K562 (cell line): Measurements from ENCODE around the gene TANGO6. TPM values are rescaled to one million over a fixed set of nuclear protein-coding genes. Genes with fewer than 3 reads are reported as not detected.

Experiments
- GTF2F1 ChIP-seq: IDR thresholded peaks from 2 replicates; pipeline ENCODE4 v1.6.1; 2011; ENCODE audit warnings: low read depth, low read length, improper control_type of control experiment
- HMGN3 ChIP-seq: IDR thresholded peaks from 2 replicates; pipeline ENCODE4 v1.6.1; 2011; ENCODE audit warnings: borderline replicate concordance, low read depth, mild to moderate bottlenecking, mixed read lengths, low read length; ENCODE audit not compliant: insufficient read length; ENCODE audit errors: extremely low read depth
- KDM4B ChIP-seq, 2 experiments: fragments of 450-650 bp in 1 of 2; sonication (generic) in 1 of 2; IDR thresholded peaks; 2 replicates each; pipeline ENCODE4 v1.6.1; 2016 to 2017; ENCODE audit warnings: borderline replicate concordance in 2 of 2, antibody characterized with exemption in 1 of 2, low read depth in 1 of 2, mild to moderate bottlenecking in 1 of 2
- LEF1 ChIP-seq: fragments of 450-650 bp; IDR thresholded peaks from 2 replicates; pipeline ENCODE4 v1.6.1; 2016; ENCODE audit warnings: mild to moderate bottlenecking
- MTA1 ChIP-seq: fragments of 450-650 bp; IDR thresholded peaks from 2 replicates; pipeline ENCODE4 v1.6.1; 2017; ENCODE audit warnings: borderline replicate concordance
- OTX1 ChIP-seq: fragments of 450-650 bp; formaldehyde crosslinking; IDR thresholded peaks from 2 replicates; pipeline ENCODE4 v1.4.0; 2022; ENCODE audit warnings: mild to moderate bottlenecking
- SMARCE1 ChIP-seq: fragments of 450-650 bp; IDR thresholded peaks from 2 replicates; pipeline ENCODE4 v1.7.1; 2016; ENCODE audit warnings: mild to moderate bottlenecking
- TRIM24 ChIP-seq, 2 experiments: fragments of 450-650 bp; IDR thresholded peaks; 2 replicates each; pipeline ENCODE4 v1.6.1; 2016
- ZBTB7A ChIP-seq: IDR thresholded peaks from 2 replicates; pipeline ENCODE4 v1.6.1; 2011; ENCODE audit warnings: low read depth, mild to moderate bottlenecking, low read length, moderate library complexity, borderline replicate concordance; ENCODE audit not compliant: control insufficient read depth
- ZC3H4 ChIP-seq: sonication (generic); formaldehyde crosslinking; IDR thresholded peaks from 2 replicates; pipeline ENCODE4 v1.9.0; 2021; ENCODE audit warnings: missing genetic modification reagents, borderline replicate concordance
- ZC3H8 ChIP-seq: fragments of 450-650 bp; IDR thresholded peaks from 2 replicates; pipeline ENCODE4 v1.6.1; 2017
- ZNF398 ChIP-seq: fragments of 250-450 bp; sonication (Bioruptor Pico); IDR thresholded peaks from 2 replicates; pipeline ENCODE4 v1.8.0; 2021; ENCODE audit warnings: moderate library complexity, mild to moderate bottlenecking, inconsistent platforms
- ZNF717 ChIP-seq: fragments of 250-450 bp; sonication (Bioruptor Pico); IDR thresholded peaks from 2 replicates; pipeline ENCODE4 v1.5.0; 2021
- ZNF830 ChIP-seq: fragments of 250-450 bp; sonication (Bioruptor Pico); IDR thresholded peaks from 2 replicates; pipeline ENCODE4 v1.5.0; 2021; ENCODE audit warnings: mild to moderate bottlenecking
- polyA plus RNA-seq, 8 experiments: library from polyadenylated mRNA; depleted of rRNA in 4 of 8; stranded (reverse) in 5 of 8; unstranded in 3 of 8; fragments of >200 nt; fragmentation: Nextera tagmentation in 2 of 8; fragmentation: Illumina TruSeq in 1 of 8; extraction: Ambion mirVana in 2 of 8; extraction: Trizol in 1 of 8; gene quantifications; 2 replicates each; pipeline versions ENCODE4 v1.2.1 to v1.2.3, GENCODE V29; 2011 to 2014; ENCODE audit warnings: inconsistent platforms in 1 of 8, missing spikeins in 1 of 8
- total RNA-seq, 7 experiments: library from RNA; depleted of rRNA in 6 of 7; stranded (reverse); fragments of >200 nt in 6 of 7; fragmentation: Illumina TruSeq in 2 of 7; extraction: Trizol in 2 of 7; gene quantifications; 2 replicates each; pipeline versions ENCODE4 v1.2.1 to v1.2.3, GENCODE V29; 2011 to 2021; ENCODE audit warnings: low replicate concordance in 1 of 7
- TF ChIP-seq, protein P1 (sequence below): fragments of 250-450 bp; sonication (Bioruptor Pico); IDR thresholded peaks from 2 replicates; pipeline ENCODE4 v1.4.0; 2020; ENCODE audit warnings: mild to moderate bottlenecking, moderate library complexity, borderline replicate concordance
- TF ChIP-seq, protein P2 (sequence below): fragments of 450-650 bp; IDR thresholded peaks from 2 replicates; pipeline ENCODE4 v1.6.1; 2016; ENCODE audit warnings: low read depth

The TANGO6 gene
- total and polyA plus RNA-seq, 9 of the 15 experiments (the other 6 are each of a cell fraction or from before 2014, with no cell fraction given), result 1.6 to 15.2 (median 9.6) TPM

DNA sequence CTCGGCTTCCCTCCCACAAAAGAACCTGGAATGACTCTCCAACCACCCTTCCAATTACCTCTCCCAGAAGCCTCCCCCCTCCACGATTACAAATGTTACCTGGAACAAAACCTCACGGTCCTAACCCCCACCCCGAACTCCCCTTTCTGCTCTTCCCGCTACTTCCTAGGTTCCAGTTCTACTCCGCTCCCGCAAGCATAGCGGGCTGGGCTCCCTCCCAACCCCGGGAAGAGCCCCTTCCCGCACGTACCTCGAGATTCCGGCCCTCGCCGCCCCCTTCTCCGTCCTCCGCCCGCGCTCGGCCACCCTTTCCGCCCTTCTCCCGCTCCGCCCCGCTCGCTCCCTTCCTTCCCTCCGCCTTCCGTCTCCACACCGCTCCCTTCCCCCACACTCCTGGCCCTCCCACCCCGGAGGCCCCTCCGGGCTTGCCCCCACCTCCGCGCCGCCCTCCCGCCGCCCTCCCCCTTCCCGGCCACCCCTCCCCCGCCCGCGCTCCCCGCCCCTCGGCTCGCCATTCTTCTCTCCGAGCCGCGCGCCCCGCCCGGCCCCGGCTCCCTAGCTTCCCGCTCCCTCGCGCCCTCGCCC, 288.6 kb downstream of the TANGO6 start (continued):
- TF ChIP-seq MTA1 (0 out of 2 replicates have a peak, but pooled peaks have one; percentile 33), OTX1 (CRISPR knock-in tag) (peak; percentile 97; the same call in 1 of the 2 replicates), ZC3H8 (no peak), ZNF717 (no peak), HMGN3 (no peak), ZBTB7A (peak; percentile 51; the same call in 1 of the 2 replicates), KDM4B (IDR thresholded peaks at IDR 0.05; ENCODE audit: borderline replicate concordance in 2 of 2, low read depth in 1 of 2) (no peak; a peak in 1 of 4 replicates), ZC3H4 (CRISPR knock-in tag) (no peak), SMARCE1 (peak; percentile 73), TRIM24 (IDR thresholded peaks at IDR 0.05) (peak in 1 of 2 experiments; percentile 46; a peak in 1 of 4 replicates), LEF1 (0 out of 2 replicates have a peak, but pooled peaks have one; percentile 56), ZNF398 (no peak), GTF2F1 (no peak), ZNF830 (0 out of 2 replicates have a peak, but pooled peaks have one; percentile 51)
- TF ChIP-seq, protein P1, sequence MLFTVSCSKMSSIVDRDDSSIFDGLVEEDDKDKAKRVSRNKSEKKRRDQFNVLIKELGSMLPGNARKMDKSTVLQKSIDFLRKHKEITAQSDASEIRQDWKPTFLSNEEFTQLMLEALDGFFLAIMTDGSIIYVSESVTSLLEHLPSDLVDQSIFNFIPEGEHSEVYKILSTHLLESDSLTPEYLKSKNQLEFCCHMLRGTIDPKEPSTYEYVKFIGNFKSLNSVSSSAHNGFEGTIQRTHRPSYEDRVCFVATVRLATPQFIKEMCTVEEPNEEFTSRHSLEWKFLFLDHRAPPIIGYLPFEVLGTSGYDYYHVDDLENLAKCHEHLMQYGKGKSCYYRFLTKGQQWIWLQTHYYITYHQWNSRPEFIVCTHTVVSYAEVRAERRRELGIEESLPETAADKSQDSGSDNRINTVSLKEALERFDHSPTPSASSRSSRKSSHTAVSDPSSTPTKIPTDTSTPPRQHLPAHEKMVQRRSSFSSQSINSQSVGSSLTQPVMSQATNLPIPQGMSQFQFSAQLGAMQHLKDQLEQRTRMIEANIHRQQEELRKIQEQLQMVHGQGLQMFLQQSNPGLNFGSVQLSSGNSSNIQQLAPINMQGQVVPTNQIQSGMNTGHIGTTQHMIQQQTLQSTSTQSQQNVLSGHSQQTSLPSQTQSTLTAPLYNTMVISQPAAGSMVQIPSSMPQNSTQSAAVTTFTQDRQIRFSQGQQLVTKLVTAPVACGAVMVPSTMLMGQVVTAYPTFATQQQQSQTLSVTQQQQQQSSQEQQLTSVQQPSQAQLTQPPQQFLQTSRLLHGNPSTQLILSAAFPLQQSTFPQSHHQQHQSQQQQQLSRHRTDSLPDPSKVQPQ (CRISPR knock-in tag), result no peak
- TF ChIP-seq, protein P2, sequence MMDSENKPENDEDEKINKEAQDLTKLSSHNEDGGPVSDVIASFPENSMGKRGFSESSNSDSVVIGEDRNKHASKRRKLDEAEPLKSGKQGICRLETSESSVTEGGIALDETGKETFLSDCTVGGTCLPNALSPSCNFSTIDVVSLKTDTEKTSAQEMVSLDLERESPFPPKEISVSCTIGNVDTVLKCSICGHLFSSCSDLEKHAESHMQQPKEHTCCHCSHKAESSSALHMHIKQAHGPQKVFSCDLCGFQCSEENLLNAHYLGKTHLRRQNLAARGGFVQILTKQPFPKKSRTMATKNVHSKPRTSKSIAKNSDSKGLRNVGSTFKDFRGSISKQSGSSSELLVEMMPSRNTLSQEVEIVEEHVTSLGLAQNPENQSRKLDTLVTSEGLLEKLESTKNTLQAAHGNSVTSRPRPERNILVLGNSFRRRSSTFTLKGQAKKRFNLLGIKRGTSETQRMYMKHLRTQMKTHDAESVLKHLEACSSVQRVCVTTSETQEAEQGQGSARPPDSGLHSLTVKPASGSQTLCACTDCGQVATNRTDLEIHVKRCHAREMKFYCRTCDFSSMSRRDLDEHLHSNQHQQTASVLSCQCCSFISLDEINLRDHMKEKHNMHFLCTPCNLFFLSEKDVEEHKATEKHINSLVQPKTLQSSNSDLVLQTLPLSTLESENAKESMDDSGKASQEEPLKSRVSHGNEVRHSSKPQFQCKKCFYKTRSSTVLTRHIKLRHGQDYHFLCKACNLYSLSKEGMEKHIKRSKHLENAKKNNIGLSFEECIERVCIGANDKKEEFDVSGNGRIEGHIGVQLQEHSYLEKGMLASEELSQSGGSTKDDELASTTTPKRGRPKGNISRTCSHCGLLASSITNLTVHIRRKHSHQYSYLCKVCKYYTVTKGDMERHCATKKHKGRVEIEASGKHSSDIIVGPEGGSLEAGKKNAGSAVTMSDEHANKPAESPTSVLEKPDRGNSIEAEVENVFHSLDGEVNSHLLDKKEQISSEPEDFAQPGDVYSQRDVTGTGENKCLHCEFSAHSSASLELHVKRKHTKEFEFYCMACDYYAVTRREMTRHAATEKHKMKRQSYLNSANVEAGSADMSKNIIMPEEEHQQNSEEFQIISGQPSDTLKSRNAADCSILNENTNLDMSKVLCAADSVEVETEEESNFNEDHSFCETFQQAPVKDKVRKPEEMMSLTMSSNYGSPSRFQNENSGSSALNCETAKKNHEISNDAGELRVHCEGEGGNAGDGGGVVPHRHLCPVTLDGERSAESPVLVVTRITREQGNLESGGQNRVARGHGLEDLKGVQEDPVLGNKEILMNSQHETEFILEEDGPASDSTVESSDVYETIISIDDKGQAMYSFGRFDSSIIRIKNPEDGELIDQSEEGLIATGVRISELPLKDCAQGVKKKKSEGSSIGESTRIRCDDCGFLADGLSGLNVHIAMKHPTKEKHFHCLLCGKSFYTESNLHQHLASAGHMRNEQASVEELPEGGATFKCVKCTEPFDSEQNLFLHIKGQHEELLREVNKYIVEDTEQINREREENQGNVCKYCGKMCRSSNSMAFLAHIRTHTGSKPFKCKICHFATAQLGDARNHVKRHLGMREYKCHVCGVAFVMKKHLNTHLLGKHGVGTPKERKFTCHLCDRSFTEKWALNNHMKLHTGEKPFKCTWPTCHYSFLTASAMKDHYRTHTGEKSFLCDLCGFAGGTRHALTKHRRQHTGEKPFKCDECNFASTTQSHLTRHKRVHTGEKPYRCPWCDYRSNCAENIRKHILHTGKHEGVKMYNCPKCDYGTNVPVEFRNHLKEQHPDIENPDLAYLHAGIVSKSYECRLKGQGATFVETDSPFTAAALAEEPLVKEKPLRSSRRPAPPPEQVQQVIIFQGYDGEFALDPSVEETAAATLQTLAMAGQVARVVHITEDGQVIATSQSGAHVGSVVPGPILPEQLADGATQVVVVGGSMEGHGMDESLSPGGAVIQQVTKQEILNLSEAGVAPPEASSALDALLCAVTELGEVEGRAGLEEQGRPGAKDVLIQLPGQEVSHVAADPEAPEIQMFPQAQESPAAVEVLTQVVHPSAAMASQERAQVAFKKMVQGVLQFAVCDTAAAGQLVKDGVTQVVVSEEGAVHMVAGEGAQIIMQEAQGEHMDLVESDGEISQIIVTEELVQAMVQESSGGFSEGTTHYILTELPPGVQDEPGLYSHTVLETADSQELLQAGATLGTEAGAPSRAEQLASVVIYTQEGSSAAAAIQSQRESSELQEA, result 0 out of 2 replicates have a peak, but pooled peaks have one; percentile 10
